A375 (cell line): Measurements from ENCODE around the gene TMEM179B. TPM values are rescaled to one million over a fixed set of nuclear protein-coding genes. Genes with fewer than 3 reads are reported as not detected.

Experiments used
- small RNA-seq: library from RNA; depleted of rRNA; stranded (forward); fragments of <200 nt; gene quantifications from one replicate; pipeline ENCODE3, GENCODE V24; 2014
- total RNA-seq: library from RNA; depleted of rRNA; stranded (reverse); fragments of >200 nt; shearing (Covaris generic); gene quantifications from 2 replicates; pipeline ENCODE4 v1.2.3, GENCODE V29; 2014; rRNA removed

Gene TMEM179B
- total RNA-seq, result 61.4 and 91.5 TPM in 2 replicates

GRCh38 chr11:62787005-62787759 is at the start of gene TMEM179B:
Gene TMEM179B (plus strand): TSS chr11:62787402. CDS start chr11:62787432, 30 bp downstream.

GRCh38 chr11:62753736-62754603 is 33.2 kb upstream of the TMEM179B start, which contains the start of gene ZBTB3:
Gene ZBTB3 (minus strand): TSS chr11:62754160. CDS start chr11:62753664, 496 bp downstream.

GRCh38 chr11:62771144-62772021 is 15.8 kb upstream of the TMEM179B start, which contains the start of gene TAF6L:
Gene TAF6L (plus strand): TSS chr11:62771396. CDS start chr11:62775784, 4,388 bp downstream.

GRCh38 chr11:62791501-62792201 is 4.4 kb downstream of the TMEM179B start, which contains the start of gene TMEM223:
Gene TMEM223 (minus strand): TSS chr11:62792006. CDS start chr11:62791994, 12 bp downstream.

GRCh38 chr11:62805076-62805892 is 18.1 kb downstream of the TMEM179B start, which contains the start of gene NXF1:
Gene NXF1 (minus strand): TSS chr11:62805440. CDS start chr11:62805356, 84 bp downstream.

GRCh38 chr11:62831520-62832335 is 44.5 kb downstream of the TMEM179B start, which contains the start of gene STX5:
Gene STX5 (minus strand): TSS chr11:62832051. CDS start chr11:62831243, 808 bp downstream.

GRCh38 chr11:62832336-62833234 is 45.4 kb downstream of the TMEM179B start, which contains the start of gene TEX54:
Gene TEX54 (minus strand): TSS chr11:62832841.

GRCh38 chr11:62839050-62839945 is 52.1 kb downstream of the TMEM179B start, which contains the start of gene WDR74:
Gene WDR74 (minus strand): TSS chr11:62839590. CDS start chr11:62839570, 20 bp downstream.

Small RNAs within 50 kb of the gene (small RNA-seq; reads per million reads assigned to genes)
- gene MIR6514, result not detected
- gene RNU6-118P, result not detected

Other genes starting within 250 kb of the TMEM179B start
- 205 and 216 TPM in 2 replicates for gene AHNAK, start 240.6 kb upstream of the TMEM179B start, total RNA-seq
- gene EEF1G, start 213.5 kb upstream of the TMEM179B start, total RNA-seq, result 2,191 and 2,371 TPM in 2 replicates
- gene TUT1, start 195.9 kb upstream of the TMEM179B start, total RNA-seq, result 18.9 and 28.1 TPM in 2 replicates
- gene MTA2, start 185.5 kb upstream of the TMEM179B start, total RNA-seq, result 153 and 165 TPM in 2 replicates
- 41.0 and 43.7 TPM in 2 replicates for gene EML3, start 174.6 kb upstream of the TMEM179B start, total RNA-seq
- 8.4 and 13.0 TPM in 2 replicates for gene ROM1, start 174.1 kb upstream of the TMEM179B start, total RNA-seq
- 84.1 and 103 TPM in 2 replicates for gene B3GAT3, start 165.4 kb upstream of the TMEM179B start, total RNA-seq
- gene GANAB, start 140.8 kb upstream of the TMEM179B start, total RNA-seq, result 234 and 237 TPM in 2 replicates
- 21.1 and 24.6 TPM in 2 replicates for gene INTS5, start 134.1 kb upstream of the TMEM179B start, total RNA-seq
- gene C11orf98, start 122.2 kb upstream of the TMEM179B start, total RNA-seq, result 258 and 334 TPM in 2 replicates
- gene CSKMT, start 122.1 kb upstream of the TMEM179B start, total RNA-seq, result 19.2 and 33.6 TPM in 2 replicates
- 27.7 and 35.5 TPM in 2 replicates for gene UQCC3, start 115.7 kb upstream of the TMEM179B start, total RNA-seq
- 9.0 and 13.3 TPM in 2 replicates for gene LBHD1, start 115.1 kb upstream of the TMEM179B start, total RNA-seq
- 306 and 324 TPM in 2 replicates for gene UBXN1, start 108.3 kb upstream of the TMEM179B start, total RNA-seq
- gene LRRN4CL, start 97.9 kb upstream of the TMEM179B start, total RNA-seq, result 0.21 and 0.23 TPM in 2 replicates
- gene BSCL2, start 80.0 kb upstream of the TMEM179B start, total RNA-seq, result 87.7 and 115 TPM in 2 replicates
- not detected in 2 replicates for gene GNG3, start 79.7 kb upstream of the TMEM179B start, total RNA-seq
- gene HNRNPUL2, start 59.9 kb upstream of the TMEM179B start, total RNA-seq, result 13.6 and 14.1 TPM in 2 replicates
- gene TTC9C, start 58.9 kb upstream of the TMEM179B start, total RNA-seq, result 37.5 and 48.1 TPM in 2 replicates
- 5.0 and 6.7 TPM in 2 replicates for gene ZBTB3, start 33.2 kb upstream of the TMEM179B start, total RNA-seq
- gene POLR2G, start 25.8 kb upstream of the TMEM179B start, total RNA-seq, result 143 and 148 TPM in 2 replicates
- 33.0 and 39.5 TPM in 2 replicates for gene TAF6L, start 16.0 kb upstream of the TMEM179B start, total RNA-seq
- 47.6 and 57.5 TPM in 2 replicates for gene TMEM223, start 4.6 kb downstream of the TMEM179B start, total RNA-seq
- 35.6 and 42.9 TPM in 2 replicates for gene NXF1, start 18.0 kb downstream of the TMEM179B start, total RNA-seq
- 33.8 and 38.8 TPM in 2 replicates for gene STX5, start 44.6 kb downstream of the TMEM179B start, total RNA-seq
- gene TEX54, start 45.4 kb downstream of the TMEM179B start, total RNA-seq, result 1.5 TPM in 1 of 2 replicates, not detected in the other
- 204 and 215 TPM in 2 replicates for gene WDR74, start 52.2 kb downstream of the TMEM179B start, total RNA-seq
- 739 and 838 TPM in 2 replicates for gene SLC3A2, start 93.5 kb downstream of the TMEM179B start, total RNA-seq
- 0.30 and 0.56 TPM in 2 replicates for gene CHRM1, start 134.0 kb downstream of the TMEM179B start, total RNA-seq
- gene SLC22A6, start 197.6 kb downstream of the TMEM179B start, total RNA-seq, result not detected in 2 replicates
- gene SLC22A8, start 228.4 kb downstream of the TMEM179B start, total RNA-seq, result not detected in 2 replicates